Brain microvascular endothelial cell (primary cell): ENCODE data around the gene PCMT1.
A peak's percentile ranks its signal among the peaks of the same experiment; 100 is the strongest.
"Not testable (repeated sequence)": the region's sequence is repeated elsewhere in the genome, so short reads cannot be mapped to it uniquely, and the experiment has no call there.

Source experiments
- DNase-seq: peaks from one replicate; pipeline ENCODE4 v3.0.0-alpha.2; 2020
- H3K27ac ChIP-seq: fragments of 250-450 bp; sonication (Bioruptor Pico); 2 replicates; pipeline ENCODE4 v1.5.1; 2020; ENCODE audit warnings: mild to moderate bottlenecking, moderate library complexity
- H3K27me3 ChIP-seq: fragments of 250-450 bp; sonication (Bioruptor Pico); replicated peaks from 2 replicates; pipeline ENCODE4 v1.5.1; 2020; ENCODE audit warnings: mild to moderate bottlenecking
- H3K36me3 ChIP-seq: fragments of 250-450 bp; sonication (Bioruptor Pico); replicated peaks from 2 replicates; pipeline ENCODE4 v1.5.1; 2020; ENCODE audit warnings: mild to moderate bottlenecking
- H3K4me3 ChIP-seq: 2 replicates; pipeline ENCODE4 v1.5.1; 2011; ENCODE audit warnings: low read depth, mild to moderate bottlenecking, control low read depth, low read length, moderate library complexity
- in situ Hi-C: cut with HindIII; loops from 2 replicates; pipeline ENCODE4 v1.10.0; 2017; ENCODE audit warnings: low sequenced_read_pairs, low pct_ligation_motif_present
- TF ChIP-seq, protein P1 (sequence below): IDR thresholded peaks from 2 replicates; pipeline ENCODE4 v1.5.1; 2011; ENCODE audit warnings: low read depth, mild to moderate bottlenecking, moderate library complexity, low read length, control low read depth, inconsistent platforms; ENCODE audit errors: missing control alignments

The PCMT1 gene

DNA sequence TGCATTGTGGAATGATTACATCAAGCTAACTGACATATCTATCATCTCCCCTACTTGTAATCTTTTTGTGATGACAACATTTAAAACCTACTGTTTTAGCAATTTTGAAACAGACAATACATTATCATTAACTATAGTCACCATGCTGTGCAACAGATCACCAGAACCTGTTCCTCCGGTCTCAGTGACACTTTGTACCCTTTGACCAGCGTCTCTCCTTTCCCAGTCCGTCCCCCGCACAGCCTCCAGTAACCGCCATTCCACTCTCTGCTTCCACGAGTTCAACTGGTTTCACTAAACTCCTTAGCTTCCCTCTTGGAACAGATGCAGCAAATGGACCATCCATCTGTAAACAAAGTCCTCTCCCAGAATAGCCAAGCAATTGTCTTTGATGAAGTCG lies 92.8 kb downstream of the PCMT1 start:
- no peak for DNase-seq
- H3K27ac ChIP-seq, result no peak overlapping the region
- in situ Hi-C loops, result no loop called here
- H3K4me3 ChIP-seq, result no peak overlapping the region
- H3K27me3 ChIP-seq, result no peaks in the 10 kb centered on the region
- no peaks in the 10 kb centered on the region for H3K36me3 ChIP-seq
- TF ChIP-seq, protein P1, sequence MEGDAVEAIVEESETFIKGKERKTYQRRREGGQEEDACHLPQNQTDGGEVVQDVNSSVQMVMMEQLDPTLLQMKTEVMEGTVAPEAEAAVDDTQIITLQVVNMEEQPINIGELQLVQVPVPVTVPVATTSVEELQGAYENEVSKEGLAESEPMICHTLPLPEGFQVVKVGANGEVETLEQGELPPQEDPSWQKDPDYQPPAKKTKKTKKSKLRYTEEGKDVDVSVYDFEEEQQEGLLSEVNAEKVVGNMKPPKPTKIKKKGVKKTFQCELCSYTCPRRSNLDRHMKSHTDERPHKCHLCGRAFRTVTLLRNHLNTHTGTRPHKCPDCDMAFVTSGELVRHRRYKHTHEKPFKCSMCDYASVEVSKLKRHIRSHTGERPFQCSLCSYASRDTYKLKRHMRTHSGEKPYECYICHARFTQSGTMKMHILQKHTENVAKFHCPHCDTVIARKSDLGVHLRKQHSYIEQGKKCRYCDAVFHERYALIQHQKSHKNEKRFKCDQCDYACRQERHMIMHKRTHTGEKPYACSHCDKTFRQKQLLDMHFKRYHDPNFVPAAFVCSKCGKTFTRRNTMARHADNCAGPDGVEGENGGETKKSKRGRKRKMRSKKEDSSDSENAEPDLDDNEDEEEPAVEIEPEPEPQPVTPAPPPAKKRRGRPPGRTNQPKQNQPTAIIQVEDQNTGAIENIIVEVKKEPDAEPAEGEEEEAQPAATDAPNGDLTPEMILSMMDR, result no peak

DNA sequence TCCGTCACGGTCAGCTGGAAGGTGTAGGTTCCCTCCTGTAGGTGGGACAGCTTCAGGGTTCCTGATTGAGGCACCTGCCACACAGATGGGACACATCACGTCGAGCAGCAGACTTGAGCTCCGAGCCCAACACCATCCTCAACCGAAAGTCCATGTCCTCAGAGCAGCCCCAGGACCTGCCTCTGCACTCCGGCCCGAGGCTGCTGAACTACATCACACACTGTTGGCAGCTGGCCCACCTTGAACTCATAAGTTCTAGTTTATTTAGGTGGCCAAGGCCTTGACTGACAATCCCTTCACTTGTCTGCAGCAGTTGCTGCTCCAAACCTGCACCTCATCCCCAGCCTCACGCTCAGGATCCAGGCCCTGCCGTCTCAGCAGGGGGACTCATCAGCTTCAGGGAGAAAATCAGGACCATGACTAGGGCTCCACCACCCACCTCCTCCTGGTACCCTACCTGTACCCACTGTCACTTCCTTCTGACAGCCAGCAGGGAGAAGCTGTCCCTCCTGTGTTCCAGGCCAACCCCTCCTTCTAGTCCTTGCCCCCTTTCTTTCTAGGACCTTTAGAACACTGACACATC lies 93.6 kb downstream of the PCMT1 start:
- TF ChIP-seq, protein P1, result no peak
- no peak overlapping the region for H3K27ac ChIP-seq
- no peaks in the 10 kb centered on the region for H3K27me3 ChIP-seq
- H3K4me3 ChIP-seq, result no peak overlapping the region
- no peak for DNase-seq
- no peaks in the 10 kb centered on the region for H3K36me3 ChIP-seq
- in situ Hi-C loops, result no loop called here

DNA sequence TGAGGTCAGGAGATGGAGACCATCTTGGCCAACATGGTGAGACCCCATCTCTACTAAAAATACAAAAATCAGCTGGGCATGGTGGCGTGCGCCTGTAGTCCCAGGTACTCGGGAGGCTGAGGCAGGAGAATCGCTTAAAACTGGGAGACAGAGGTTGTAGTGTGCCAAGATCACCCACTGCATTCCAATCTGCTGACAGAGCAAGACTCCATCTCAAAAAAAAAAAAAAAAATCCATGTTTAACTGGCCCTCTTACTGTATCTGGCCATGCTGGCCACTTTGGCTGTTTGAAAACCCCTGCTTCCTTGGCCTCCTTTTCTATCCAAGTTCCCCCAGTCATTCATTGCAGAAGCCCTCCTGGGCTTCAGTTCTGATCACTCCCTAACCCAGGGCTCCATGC lies 94.5 kb downstream of the PCMT1 start:
- H3K27me3 ChIP-seq, DNase-seq, H3K27ac ChIP-seq, H3K36me3 ChIP-seq, in situ Hi-C loops, H3K4me3 ChIP-seq: not testable (repeated sequence)

DNA sequence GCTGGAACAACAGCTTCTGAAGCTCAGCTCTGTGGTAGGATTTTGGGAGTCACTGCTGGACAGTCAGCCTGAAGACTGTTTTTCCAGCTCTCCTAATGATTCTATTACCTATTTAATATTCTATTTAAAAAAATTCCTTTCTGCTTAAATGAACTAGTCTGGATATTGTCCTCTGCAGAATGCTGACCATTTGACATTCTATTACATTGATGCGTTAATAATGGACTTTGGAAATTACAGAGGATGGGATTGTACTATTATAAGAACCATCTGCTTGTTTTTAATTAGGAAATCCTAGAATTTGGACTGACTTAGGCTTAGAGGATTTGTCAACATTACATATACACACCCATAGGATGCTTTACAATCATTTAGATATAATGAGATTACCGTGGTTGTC lies 94.9 kb downstream of the PCMT1 start:
- no peak overlapping the region for H3K27ac ChIP-seq
- H3K27me3 ChIP-seq, result no peaks in the 10 kb centered on the region
- no peak overlapping the region for H3K4me3 ChIP-seq
- no peaks in the 10 kb centered on the region for H3K36me3 ChIP-seq
- in situ Hi-C loops, result no loop called here
- DNase-seq, result no peak
- TF ChIP-seq, protein P1, result no peak

DNA sequence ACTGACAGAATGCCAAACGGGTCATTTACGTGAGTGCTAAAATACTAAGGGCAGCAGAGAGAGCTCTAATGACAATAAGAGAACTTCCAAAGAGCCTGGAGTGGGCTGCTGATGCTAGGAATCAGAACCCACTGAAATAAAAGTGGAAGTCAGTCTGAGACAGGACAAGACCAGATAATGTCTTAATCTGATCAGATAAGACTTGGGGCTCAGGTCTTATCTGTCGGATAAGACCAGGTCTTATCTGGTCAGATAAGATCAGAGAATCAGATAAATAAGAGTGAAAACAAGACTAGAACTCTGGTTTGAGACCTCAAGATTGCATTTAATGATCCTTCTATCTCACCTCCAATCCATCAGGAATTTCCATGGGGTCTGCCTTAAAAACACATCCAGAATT lies 96.0 kb downstream of the PCMT1 start:
- Histone ChIP-seq H3K27me3 (no peaks in the 10 kb centered on the region), H3K4me3 (no peak overlapping the region), H3K27ac (no peak overlapping the region), H3K36me3 (no peaks in the 10 kb centered on the region)
- TF ChIP-seq, protein P1, result no peak
- in situ Hi-C loops, result no loop called here
- no peak for DNase-seq

DNA sequence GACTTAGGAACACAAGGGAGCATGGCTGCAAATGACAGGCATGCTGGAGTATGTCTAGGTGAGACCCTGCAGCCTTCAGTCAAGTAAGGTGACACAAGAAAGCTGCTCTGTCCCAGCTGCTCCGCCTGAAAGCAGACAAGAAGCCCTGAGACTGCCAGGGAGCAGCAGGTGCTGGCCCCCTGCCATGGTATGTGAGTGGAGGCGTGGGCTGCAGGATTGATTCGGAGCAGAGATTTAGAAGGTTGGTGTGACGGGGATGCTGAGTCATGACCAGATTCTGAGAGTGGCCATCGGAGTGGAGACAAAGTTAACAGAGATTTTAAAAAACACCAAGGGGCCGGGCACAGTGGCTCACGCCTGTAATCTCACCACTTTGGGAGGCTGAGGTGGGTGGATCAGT lies 96.8 kb downstream of the PCMT1 start:
- in situ Hi-C loops, result no loop called here
- Histone ChIP-seq H3K4me3 (no peak overlapping the region), H3K36me3 (no peaks in the 10 kb centered on the region), H3K27me3 (no peaks in the 10 kb centered on the region), H3K27ac (peak overlapping the region; percentile 49)
- DNase-seq, result peak; percentile 84
- TF ChIP-seq, protein P1, result no peak
